HepG2 (cell line): ENCODE measurements around the gene PRRC2A. TPM values are rescaled to one million over a fixed set of nuclear protein-coding genes. Genes with fewer than 3 reads are reported as not detected.

Source experiments
- ATAC-seq: fragments of 200-7000 bp; cut with Tn5 transposase; 3 replicates; pipeline ENCODE4 v1.9.1; 2020; ENCODE audit warnings: mild to moderate bottlenecking, moderate library complexity
- BruUV-seq: library from RNA; stranded (reverse); fragments of 400-500 nt; replicated peaks from 2 replicates; lab custom pipeline; 2021; lab: Mats Ljungman, UMichigan
- CTCF ChIA-PET: fragments of 300-600 bp; formaldehyde crosslinking; extraction: SDS; loops from one replicate; lab custom pipeline; 2021; ENCODE audit warnings: low total read pairs, inconsistent platforms, low intra/inter-chr PET ratio; lab: Yijun Ruan, JAX
- POLR2A ChIA-PET: fragments of 350-600 bp; sonication (Branson Sonifier 250); formaldehyde crosslinking; loops from one replicate; lab custom pipeline; 2020; ENCODE audit warnings: antibody characterized with exemption, inconsistent platforms; lab: Yijun Ruan, JAX
- DNase-seq: peaks from one replicate; pipeline ENCODE4 v3.0.0-alpha.2; 2015; ENCODE audit warnings: low spot score
- FAIRE-seq: peaks from 3 replicates; lab custom pipeline; 2011; peaks lifted over from hg19 to GRCh38; lab: Jason Lieb, UNC
- H2AFZ ChIP-seq: one replicate; pipeline ENCODE4 v1.6.1; 2011; ENCODE audit warnings: low read length, inconsistent platforms
- H3K27ac ChIP-seq: fragments of 300-600 bp; 3 replicates; pipeline ENCODE4 v1.8.0; 2011; ENCODE audit warnings: mixed run types, mild to moderate bottlenecking, mixed read lengths, low read length, inconsistent platforms; ENCODE audit not compliant: insufficient read depth; ENCODE audit errors: extremely low read length
- H3K27me3 ChIP-seq, 2 experiments: fragments of 200-600 bp in 1 of 2; 2 replicates in 1 of 2; 3 replicates in 1 of 2; pipeline versions ENCODE4 v1.6.0 to v1.8.0; 2011; ENCODE audit warnings: low read length in 2 of 2, mild to moderate bottlenecking in 2 of 2, moderate library complexity in 2 of 2, inconsistent platforms in 1 of 2; ENCODE audit not compliant: insufficient read depth in 2 of 2, control insufficient read depth in 1 of 2
- H3K36me3 ChIP-seq, 2 experiments: fragments of 200-600 bp in 1 of 2; replicated peaks in 1 of 2; 2 replicates in 1 of 2; 3 replicates in 1 of 2; pipeline versions ENCODE4 v1.5.1 to v1.8.0; 2011; ENCODE audit warnings: low read length in 2 of 2, inconsistent platforms in 1 of 2; ENCODE audit not compliant: insufficient read depth in 2 of 2, control insufficient read depth in 1 of 2
- H3K4me1 ChIP-seq: 2 replicates; pipeline ENCODE4 v1.5.1; 2012; ENCODE audit warnings: low read length, inconsistent platforms; ENCODE audit not compliant: insufficient read depth
- H3K4me2 ChIP-seq: 2 replicates; pipeline ENCODE4 v1.6.0; 2011; ENCODE audit warnings: low read depth, low read length, inconsistent platforms
- H3K4me3 ChIP-seq, 3 experiments: fragments of 200-600 bp in 1 of 3; sonication (generic), shearing (Covaris generic) in 1 of 3; replicated peaks in 1 of 3; 2 replicates each; pipeline ENCODE4 v1.5.1; 2011 to 2016; ENCODE audit warnings: low read length in 3 of 3, inconsistent platforms in 2 of 3, low read depth in 2 of 3, mild to moderate bottlenecking in 2 of 3, control low read depth in 1 of 3, mixed read lengths in 1 of 3; ENCODE audit not compliant: insufficient read depth in 1 of 3
- H3K79me2 ChIP-seq: one replicate; pipeline ENCODE4 v1.6.1; 2011; ENCODE audit warnings: low read length, inconsistent platforms; ENCODE audit not compliant: insufficient read depth
- H3K9ac ChIP-seq: 2 replicates; pipeline ENCODE4 v1.6.0; 2011; ENCODE audit warnings: mild to moderate bottlenecking, low read depth, low read length, inconsistent platforms; ENCODE audit not compliant: insufficient read depth
- H3K9me3 ChIP-seq: 2 replicates; pipeline ENCODE4 v1.5.1; 2012; ENCODE audit warnings: mild to moderate bottlenecking, low read length
- H4K20me1 ChIP-seq: 2 replicates; pipeline ENCODE4 v1.6.0; 2011; ENCODE audit warnings: inconsistent platforms, mild to moderate bottlenecking, low read length, moderate library complexity; ENCODE audit not compliant: insufficient read depth
- HOXA5 ChIP-seq: sonication (generic); formaldehyde crosslinking; IDR thresholded peaks from 2 replicates; pipeline ENCODE4 v1.4.0; 2020; ENCODE audit warnings: missing genetic modification reagents
- MNT ChIP-seq: fragments of 450-650 bp; IDR thresholded peaks from 2 replicates; pipeline ENCODE4 v1.6.1; 2016
- MYNN ChIP-seq: sonication (generic); formaldehyde crosslinking; IDR thresholded peaks from 2 replicates; pipeline ENCODE4 v1.4.0; 2020; ENCODE audit warnings: mild to moderate bottlenecking, low read depth, missing genetic modification reagents
- SP2 ChIP-seq: sonication (generic); formaldehyde crosslinking; IDR thresholded peaks from 2 replicates; pipeline ENCODE4 v1.5.1; 2020; ENCODE audit warnings: mild to moderate bottlenecking, missing genetic modification reagents
- ZKSCAN1 ChIP-seq: fragments of 150-350 bp; IDR thresholded peaks from 2 replicates; pipeline ENCODE4 v1.6.1; 2014; ENCODE audit warnings: low read length
- ZNF234 ChIP-seq: sonication (generic); formaldehyde crosslinking; conservative IDR thresholded peaks from 2 replicates; pipeline ENCODE4 v1.5.1; 2020; ENCODE audit warnings: mild to moderate bottlenecking, missing genetic modification reagents
- ZNF451 ChIP-seq: sonication (generic); formaldehyde crosslinking; IDR thresholded peaks from 2 replicates; pipeline ENCODE4 v1.5.0; 2020; ENCODE audit warnings: mild to moderate bottlenecking, missing genetic modification reagents
- ZNF570 ChIP-seq: sonication (generic); formaldehyde crosslinking; IDR thresholded peaks from 2 replicates; pipeline ENCODE4 v1.4.0; 2020; ENCODE audit warnings: mild to moderate bottlenecking, missing genetic modification reagents, borderline replicate concordance
- WGBS: methylation state at CpG from one replicate; pipeline ENCODE4 v1.1.6; 2017; ENCODE audit warnings: low lambda C conversion rate; 5-methylcytosine and 5-hydroxymethylcytosine counted together
- in situ Hi-C: cut with HindIII; loops from 2 replicates; pipeline ENCODE4 v1.10.0; 2017; ENCODE audit warnings: low pct_unique_long_range_greater_than_20kb; ENCODE audit not compliant: extremely low pct_ligation_motif_present
- intact Hi-C: fragments of 100-400 bp; cut with micrococcal nuclease; formaldehyde crosslinking; loops from one replicate; pipeline ENCODE4 v1.10.0; 2022; ENCODE audit not compliant: unreplicated experiment
- polyA plus RNA-seq, 8 experiments: library from polyadenylated mRNA; depleted of rRNA in 3 of 8; stranded (reverse) in 7 of 8; unstranded in 1 of 8; fragments of >200 nt; fragmentation: Illumina TruSeq in 4 of 8; extraction: Trizol in 4 of 8; gene quantifications; 2 replicates each; pipeline versions ENCODE4 v1.2.1 to v1.2.3, GENCODE V29; 2011 to 2016; ENCODE audit warnings: low read depth in 4 of 8, missing spikeins in 1 of 8, mixed read lengths in 1 of 8; ENCODE audit not compliant: insufficient read depth in 1 of 8
- total RNA-seq, 5 experiments: library from RNA; depleted of rRNA; stranded (reverse); fragments of >200 nt; fragmentation: Illumina TruSeq; extraction: Trizol; gene quantifications; 2 replicates each; pipeline ENCODE4 v1.2.3, GENCODE V29; 2016; ENCODE audit warnings: low read depth in 1 of 5

PRRC2A gene
- total and polyA plus RNA-seq, 2 of the 13 experiments (the other 11 are each of a cell fraction or from before 2014, with no cell fraction given) = 38.9 to 47.4 TPM

- no TSS peak for BruUV-seq
- no peak for DNase-seq
- H3K4me3 ChIP-seq = no peak overlapping the region
- 43% methylated on average over 4 of the region's 4 CpGs for WGBS
- in situ Hi-C loops = no loop called here
- H3K27me3 ChIP-seq = peaks cover 0 to 2% of the 10 kb centered on the region in 2 experiments; a peak in 2 of 5 replicates
- H3K79me2 ChIP-seq = no peaks in the 10 kb centered on the region
- H4K20me1 ChIP-seq = no peaks in the 10 kb centered on the region
- TF ChIP-seq MNT = peak; percentile 17; the same call in 1 of the 2 replicates
- no peak for TF ChIP-seq MYNN
- TF ChIP-seq ZKSCAN1 = no peak
- TF ChIP-seq ZNF234 (CRISPR knock-in tag) = no peak
- 0 out of 2 replicates have a peak, but pooled peaks have one; percentile 21 for TF ChIP-seq SP2
- no peak for TF ChIP-seq ZNF451 (CRISPR knock-in tag)
- no peak for TF ChIP-seq ZNF570 (CRISPR knock-in tag)
- no peak for TF ChIP-seq HOXA5
- TF ChIP-seq, all 625 proteins: peak for 2
- ChIA-PET POLR2A (no interaction called here), CTCF (no interaction called here)
- intact Hi-C loops = no loop called here
- no peaks in the 10 kb centered on the region for H3K9me3 ChIP-seq
- no peak overlapping the region for H3K27ac ChIP-seq
- no peaks in the 10 kb centered on the region for H3K36me3 ChIP-seq
- H2AFZ ChIP-seq = no peak overlapping the region
- ATAC-seq (no peak), FAIRE-seq (no peak)
- H3K4me1 ChIP-seq = peaks cover 36% of the 10 kb centered on the region
- H3K4me2 ChIP-seq = peak overlapping the region; percentile 3; the same call in 1 of the 2 replicates
- no peak overlapping the region for H3K9ac ChIP-seq
Measured at GRCh38 chr6:31610968-31611367, 9.5 kb upstream of the PRRC2A start.
